GM18858 (cell line): ENCODE results near the gene CDYL.
A peak's percentile ranks its signal among the peaks of the same experiment; 100 is the strongest.

Experiments
- ATAC-seq: cut with Tn5 transposase; IDR thresholded peaks from one replicate; pipeline ENCODE4 v1.9.1; 2021; ENCODE audit not compliant: unreplicated experiment

Gene CDYL

GRCh38 chr6:4776131-4776492 is at the start of gene CDYL:
TSS of gene CDYL (plus strand) at chr6:4776404. CDS start at chr6:4776784, 380 bp downstream.
- peak; percentile 41 for ATAC-seq

- no peak for ATAC-seq
These were observed 49.6 kb upstream of the CDYL start for GRCh38 chr6:4726645-4727044.

GRCh38 chr6:4727217-4727616 is 49.0 kb upstream of the CDYL start:
- no peak for ATAC-seq

- peak; percentile 58 for ATAC-seq
These were observed 48.4 kb upstream of the CDYL start for GRCh38 chr6:4727671-4728435.

- no peak for ATAC-seq
These were observed 47.8 kb upstream of the CDYL start for GRCh38 chr6:4728436-4728769.

- ATAC-seq, result no peak
These were observed 47.3 kb upstream of the CDYL start for GRCh38 chr6:4728926-4729325.

GRCh38 chr6:4731996-4732395 is 44.2 kb upstream of the CDYL start:
- no peak for ATAC-seq

GRCh38 chr6:4732691-4733315 is 43.4 kb upstream of the CDYL start:
- ATAC-seq, result no peak

GRCh38 chr6:4736371-4736873 is 39.8 kb upstream of the CDYL start:
- ATAC-seq, result no peak

- no peak for ATAC-seq
These were observed 36.2 kb upstream of the CDYL start for GRCh38 chr6:4740032-4740431.

GRCh38 chr6:4743062-4743461 is 33.1 kb upstream of the CDYL start:
- no peak for ATAC-seq

- ATAC-seq, result no peak
These were observed 32.3 kb upstream of the CDYL start for GRCh38 chr6:4743926-4744325.

GRCh38 chr6:4747588-4747987 is 28.6 kb upstream of the CDYL start:
- no peak for ATAC-seq

GRCh38 chr6:4751823-4752464 is 24.3 kb upstream of the CDYL start:
- ATAC-seq, result no peak

- no peak for ATAC-seq
These were observed 20.0 kb upstream of the CDYL start for GRCh38 chr6:4756247-4756646.

GRCh38 chr6:4759997-4760396 is 16.2 kb upstream of the CDYL start:
- no peak for ATAC-seq

- ATAC-seq, result no peak
These were observed 15.4 kb upstream of the CDYL start for GRCh38 chr6:4760773-4761172.

- no peak for ATAC-seq
These were observed 13.9 kb upstream of the CDYL start for GRCh38 chr6:4762294-4762693.

- no peak for ATAC-seq
These were observed 12.3 kb upstream of the CDYL start for GRCh38 chr6:4763921-4764320.

- ATAC-seq, result no peak
These were observed 7.4 kb upstream of the CDYL start for GRCh38 chr6:4768815-4769214.

GRCh38 chr6:4772750-4773149 is 3.5 kb upstream of the CDYL start:
- no peak for ATAC-seq

GRCh38 chr6:4773181-4773580 is 3.0 kb upstream of the CDYL start:
- ATAC-seq, result no peak
